ENCODE data around the gene HSFX1.
"Not testable (repeated sequence)": the region's sequence is repeated elsewhere in the genome, so short reads cannot be mapped to it uniquely, and the experiment has no call there.

The HSFX1 gene, protein sequence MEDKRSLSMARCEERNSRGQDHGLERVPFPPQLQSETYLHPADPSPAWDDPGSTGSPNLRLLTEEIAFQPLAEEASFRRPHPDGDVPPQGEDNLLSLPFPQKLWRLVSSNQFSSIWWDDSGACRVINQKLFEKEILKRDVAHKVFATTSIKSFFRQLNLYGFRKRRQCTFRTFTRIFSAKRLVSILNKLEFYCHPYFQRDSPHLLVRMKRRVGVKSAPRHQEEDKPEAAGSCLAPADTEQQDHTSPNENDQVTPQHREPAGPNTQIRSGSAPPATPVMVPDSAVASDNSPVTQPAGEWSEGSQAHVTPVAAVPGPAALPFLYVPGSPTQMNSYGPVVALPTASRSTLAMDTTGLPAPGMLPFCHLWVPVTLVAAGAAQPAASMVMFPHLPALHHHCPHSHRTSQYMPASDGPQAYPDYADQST

DNA sequence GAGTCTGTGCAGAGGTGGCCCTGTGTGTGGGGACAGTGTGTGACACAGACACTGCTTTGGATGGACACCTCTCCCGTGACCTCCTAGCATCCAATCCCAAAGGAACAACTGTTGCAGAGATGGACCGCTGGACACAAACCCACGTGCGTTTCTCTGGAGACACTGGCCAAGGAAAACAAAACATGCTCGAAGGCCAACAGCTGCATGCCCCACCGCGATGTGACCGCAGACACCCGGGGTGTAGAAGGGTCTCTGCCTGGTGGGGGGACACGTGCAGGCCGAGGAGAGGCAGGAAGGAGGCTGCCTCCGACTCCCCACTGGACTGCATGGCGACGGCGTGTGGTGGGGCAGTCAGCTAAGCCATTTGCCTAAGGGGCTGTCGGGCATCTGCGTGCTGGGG, at the start of gene HSFX1:
TSS of gene HSFX1 (plus strand) at position 301 of the 400 bp plus-strand sequence. CDS start 614 bp downstream, outside the sequence.
- not testable (repeated sequence) for DNase-seq

DNA sequence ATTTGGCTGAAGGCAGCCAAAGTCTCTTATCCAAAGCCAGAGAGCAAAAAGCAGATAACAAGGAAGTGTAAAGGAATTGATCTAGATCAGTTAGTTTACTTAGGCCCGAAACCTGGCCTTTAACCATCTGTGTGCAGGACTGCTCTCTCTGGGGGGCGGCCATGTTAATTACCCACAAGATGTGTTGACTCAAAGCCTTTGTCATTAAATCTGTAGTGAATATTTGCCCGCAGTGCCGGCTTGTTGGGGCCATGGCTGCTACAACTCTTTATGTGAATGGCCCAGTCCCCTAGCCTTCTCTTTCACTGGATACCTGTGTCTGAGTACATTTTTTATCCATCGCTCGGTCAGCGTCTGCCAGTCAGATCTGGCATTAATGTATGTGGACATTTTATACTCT, 46.6 kb upstream of the HSFX1 start:
- DNase-seq, result not testable (repeated sequence)

DNA sequence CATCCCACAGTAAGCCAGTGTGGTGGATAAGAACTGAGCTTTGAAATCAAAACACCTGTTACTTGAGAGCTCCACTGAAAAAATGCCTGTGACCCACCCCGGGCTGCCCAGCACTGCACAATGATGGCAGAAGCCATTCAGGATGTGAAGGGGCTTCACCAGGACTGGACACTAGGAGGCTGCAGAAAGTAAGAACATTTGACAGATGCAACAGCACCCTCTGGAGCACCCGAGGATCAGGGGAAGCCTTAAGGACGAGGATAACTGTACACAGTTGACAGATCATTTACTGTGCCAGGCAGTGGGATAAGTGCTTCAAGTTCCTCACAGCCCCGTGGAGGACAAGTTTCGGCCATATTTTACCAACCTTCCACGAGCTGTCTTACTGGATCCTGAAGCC, 31.6 kb upstream of the HSFX1 start:
- not testable (repeated sequence) for DNase-seq

DNA sequence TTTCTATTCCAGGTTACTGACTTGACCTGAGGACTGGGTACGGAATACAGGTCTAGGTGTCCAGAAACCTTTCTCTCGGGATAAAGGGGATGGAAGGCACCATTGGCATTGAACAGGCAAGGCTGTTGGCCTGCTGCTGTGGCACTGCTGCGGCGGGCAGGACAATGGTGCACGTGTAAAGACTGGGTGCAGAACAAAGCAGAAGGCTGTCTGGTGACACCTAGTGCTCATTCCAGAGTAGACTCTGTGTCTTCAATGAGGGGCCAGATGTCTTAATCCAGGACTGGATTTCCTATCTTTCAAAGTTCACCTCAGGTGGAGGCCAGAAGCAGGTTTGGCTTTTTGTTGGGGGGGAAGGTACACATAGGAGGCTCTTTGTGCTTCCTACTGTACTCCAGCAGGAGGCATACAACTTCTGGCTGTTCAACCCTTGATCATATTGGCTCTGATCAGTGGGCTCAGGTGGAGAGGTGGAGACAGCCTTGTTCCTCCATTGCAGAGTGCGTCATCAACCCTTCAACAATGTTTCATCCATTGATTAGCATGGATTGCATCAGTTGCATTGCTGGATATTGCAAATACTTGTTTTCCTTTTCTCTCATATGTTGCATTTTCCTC, 27.4 kb upstream of the HSFX1 start:
- not testable (repeated sequence) for DNase-seq

DNA sequence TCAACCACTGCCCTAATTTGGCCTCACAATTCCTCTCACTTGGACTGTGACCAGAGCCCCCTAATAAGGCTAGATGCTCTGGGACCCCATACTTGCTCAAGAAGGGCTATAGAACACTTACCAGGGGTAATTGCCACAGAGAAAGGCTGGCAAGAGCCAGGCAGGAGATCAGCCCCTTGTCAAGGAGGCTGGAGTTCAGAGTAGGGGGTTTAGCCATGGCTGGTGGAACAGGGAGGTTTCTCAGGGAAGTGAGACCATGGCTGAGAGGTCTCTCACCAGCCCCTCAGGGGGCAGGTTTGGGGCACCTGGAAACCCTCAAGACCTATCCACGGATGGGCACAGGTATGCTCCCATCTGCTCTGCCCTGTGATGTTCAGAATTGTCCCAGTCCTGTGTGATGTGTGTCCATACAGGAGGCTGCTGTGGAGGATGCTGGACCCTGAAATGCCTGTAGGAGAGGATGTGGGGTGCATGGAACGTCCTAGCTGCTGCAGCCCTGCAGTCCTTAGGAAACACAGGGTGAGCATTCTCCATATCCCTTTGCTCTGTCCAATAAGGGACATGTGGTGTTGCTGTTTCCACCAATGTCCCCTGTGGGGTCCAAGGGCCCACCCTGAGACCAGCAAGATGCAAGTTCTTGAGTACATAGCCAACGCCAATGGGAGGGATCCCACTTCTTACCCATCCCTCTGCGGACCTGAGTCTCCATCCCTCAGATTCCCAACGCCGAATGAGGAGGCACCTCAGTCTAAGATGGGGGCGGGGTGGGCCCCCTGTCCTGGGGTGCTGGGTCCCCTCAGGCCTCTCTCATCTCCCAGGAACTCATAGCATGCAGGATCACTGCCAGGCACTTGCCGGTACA, 16.4 kb upstream of the HSFX1 start:
- DNase-seq, result no peak

DNA sequence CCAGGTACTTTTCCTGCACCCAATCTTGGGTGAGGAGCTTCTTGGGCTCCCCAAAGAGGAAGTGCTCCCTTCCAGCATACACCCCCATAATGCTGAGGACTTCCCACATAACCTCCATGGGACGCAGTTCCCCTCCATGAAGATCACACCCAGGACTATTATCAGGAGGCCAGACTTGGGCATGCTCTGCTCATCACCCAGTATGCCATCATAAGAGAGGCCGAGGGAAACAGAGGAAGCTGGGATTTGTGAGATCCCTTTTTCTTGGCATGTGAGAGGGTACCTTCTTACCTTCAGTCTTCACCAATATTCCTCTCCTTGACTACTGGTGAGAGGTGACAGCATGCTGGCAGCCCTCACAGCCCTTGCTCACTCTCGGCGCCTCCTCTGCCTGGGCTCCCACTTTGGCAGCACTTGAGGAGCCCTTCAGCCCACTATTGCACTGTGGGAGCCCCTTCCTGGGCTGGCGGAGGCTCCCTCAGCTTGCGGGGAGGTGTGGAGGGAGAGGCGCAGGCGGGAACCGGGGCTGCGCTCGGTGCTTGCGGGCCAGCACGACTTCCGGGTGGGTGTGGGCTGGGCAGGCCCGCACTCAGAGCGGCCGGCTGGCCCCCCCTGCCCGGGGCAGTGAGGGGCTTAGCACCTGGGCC, 15.7 kb upstream of the HSFX1 start:
- DNase-seq, result no peak

DNA sequence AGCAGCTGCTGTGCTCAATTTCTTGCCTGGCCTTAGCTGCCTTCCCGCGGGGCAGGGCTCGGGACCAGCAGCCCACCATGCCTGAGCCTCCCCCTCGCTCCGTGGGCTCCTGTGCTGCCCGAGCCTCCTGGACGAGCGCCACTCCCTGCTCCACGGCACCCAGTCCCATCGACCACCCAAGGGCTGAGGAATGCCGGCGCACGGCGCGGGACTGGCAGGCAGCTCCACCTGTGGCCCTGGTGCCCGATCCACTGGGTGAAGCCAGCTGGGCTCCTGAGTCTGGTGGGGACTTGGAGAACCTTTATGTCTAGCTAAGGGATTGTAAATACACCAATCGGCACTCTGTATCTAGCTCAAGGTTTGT, 15.2 kb upstream of the HSFX1 start:
- DNase-seq, result not testable (repeated sequence)

DNA sequence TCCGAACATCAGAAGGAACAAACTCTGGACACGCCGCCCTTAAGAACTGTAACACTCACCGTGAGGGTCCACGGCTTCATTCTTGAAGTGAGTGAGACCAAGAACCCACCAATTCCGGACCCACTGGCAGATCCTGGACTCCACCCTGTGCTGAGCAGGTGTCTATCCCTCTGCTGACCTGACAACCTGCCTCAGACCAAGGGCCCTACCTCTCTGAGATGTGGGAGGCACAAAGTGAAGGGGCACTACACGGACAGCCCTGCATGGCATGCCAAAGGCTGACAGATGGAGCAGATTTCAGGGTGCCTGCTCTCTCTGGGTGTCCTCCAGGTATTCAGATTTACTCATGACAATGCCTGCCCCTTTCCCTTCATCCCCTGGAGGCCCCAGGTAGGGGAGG, 14.0 kb upstream of the HSFX1 start:
- DNase-seq, result no peak

DNA sequence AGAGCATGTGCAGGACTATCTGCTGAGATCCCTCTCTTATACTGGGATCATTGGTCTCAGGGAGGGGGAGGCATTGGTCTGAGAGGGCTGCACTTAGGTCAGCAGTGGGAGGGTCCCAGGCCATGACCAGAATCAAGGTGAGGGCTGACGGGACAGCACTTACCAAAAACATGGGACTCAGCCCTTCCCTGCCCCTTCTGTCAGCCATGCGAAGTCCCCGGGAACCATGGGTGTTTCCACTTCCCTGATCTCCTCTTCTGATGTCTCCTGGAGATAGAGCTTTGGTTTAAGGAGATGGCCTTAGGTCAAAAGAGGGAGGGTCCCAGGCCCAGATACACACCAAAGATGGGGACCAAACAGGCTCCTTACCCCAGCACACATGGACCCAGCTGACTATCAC, 12.9 kb upstream of the HSFX1 start:
- DNase-seq, result no peak

DNA sequence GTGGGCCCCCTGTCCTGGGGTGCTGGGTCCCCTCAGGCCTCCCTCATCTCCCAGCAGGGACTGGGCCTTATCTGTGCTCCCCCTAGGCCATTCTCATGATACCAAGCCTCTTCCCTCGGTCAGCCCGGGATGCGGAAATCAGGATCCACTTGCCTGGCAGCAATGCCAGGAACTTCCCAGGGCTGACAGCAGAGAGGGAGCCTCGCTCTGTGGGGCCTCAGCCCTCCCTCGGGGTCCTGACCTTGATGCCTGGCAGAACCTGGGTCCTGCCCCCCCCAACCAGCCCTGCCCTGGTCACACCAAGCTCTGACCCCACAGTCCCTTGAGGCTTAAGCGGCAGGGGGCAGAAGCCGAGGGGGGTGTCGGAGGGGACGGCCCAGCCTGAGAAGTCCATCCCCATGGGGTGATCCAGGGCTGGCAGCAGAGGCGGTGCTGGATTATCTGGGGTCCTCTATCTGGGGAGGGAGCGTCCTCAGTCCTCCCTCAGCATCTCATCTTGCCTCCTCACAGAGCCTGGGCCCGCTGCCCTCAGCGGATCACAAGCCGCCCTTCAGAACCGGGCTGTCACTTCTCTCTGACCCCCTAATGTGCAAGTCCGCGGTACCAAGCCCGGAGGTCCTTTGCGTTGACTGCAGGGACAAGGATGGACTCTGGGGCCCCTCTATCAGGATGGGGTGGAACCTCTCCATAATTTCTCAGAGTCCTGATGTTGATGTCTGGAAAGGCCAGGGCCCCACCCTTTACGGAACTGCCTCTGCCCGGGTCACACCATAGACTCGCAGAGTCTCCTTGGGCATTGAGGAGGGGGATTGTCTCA, 11.8 kb upstream of the HSFX1 start:
- DNase-seq, result not testable (repeated sequence)

DNA sequence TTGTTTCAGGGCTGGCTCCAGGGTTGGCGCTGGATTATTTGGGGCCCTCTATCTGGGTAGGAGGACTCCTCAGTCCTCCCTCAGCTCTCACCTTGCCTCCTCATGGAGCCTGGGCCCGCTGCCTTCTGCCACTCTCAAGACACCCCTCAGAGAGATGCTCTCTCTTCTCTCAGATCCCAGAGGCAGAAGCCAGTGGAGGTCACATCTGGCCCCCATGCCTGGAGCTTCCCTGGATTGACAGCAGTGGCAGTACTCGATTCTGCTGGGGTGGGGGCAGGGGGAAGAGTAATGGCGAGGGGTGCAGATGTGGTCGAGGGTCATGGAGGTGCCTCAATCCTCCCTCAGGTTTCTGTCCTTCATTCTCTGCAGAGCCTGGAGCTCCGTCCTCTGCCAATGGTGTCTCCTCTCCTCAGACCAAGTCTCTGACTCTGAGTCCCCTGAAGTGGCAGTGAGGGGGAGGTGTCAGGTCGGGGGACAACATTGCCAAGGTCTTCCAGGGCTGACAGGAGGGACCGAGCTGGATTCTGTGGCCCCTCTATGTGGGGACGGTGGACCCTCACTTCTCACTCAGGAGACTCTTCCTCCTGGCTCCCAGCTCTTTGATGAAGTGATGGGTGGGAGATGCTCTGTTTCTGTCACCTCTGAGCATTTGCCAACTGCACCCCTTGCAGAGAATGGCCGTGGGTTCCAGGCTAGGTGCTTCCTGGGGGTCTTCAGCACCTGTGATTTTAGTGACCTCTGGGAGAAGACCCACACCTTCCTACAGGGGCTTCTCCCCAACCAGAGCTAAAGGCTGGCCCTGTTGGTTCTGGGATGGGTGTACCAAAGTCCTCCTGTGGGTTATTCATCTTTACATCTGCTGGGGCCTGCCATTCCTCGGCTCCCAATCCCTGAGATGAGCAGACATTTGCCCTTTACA, 10.9 kb upstream of the HSFX1 start:
- no peak for DNase-seq

DNA sequence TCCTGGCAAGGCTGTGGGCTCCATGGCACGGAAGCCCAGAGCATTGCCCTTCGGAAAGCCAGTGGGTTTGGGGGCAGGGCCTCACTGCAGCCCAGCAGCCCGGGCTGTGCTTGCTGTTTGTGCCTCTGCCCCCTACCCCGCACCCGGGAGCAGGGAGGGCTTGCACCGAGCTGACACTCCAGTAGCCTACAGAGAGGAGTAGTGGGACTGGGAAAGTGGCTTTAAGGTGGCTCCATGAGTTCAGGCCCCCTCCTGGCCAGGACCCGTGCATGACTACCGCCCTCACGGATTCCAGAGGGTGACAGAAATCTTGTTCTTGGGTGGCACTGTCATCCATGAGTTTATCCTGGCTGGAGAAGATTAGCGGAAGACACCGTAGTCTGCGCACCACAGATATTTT, 3.5 kb upstream of the HSFX1 start:
- not testable (repeated sequence) for DNase-seq

DNA sequence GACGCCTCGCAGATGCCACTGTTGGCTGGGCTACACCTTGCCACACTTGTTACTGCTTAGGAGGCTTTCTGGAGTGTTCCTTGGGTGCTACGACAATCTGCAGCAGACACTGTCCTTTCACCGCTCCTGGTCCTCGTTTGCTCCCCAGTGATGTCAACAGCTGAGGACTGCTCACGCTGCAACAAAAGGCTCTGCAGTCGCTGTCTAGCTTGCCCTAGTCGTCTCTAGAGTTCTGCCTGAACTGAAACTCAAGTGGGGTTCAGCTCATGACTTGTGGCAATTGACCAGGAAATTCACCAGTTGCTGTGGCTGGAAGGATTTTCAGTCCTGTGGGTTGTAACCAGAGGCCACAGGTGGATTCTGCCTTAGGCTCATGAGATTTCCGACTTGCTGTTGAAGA, 842 bp upstream of the HSFX1 start:
- not testable (repeated sequence) for DNase-seq

DNA sequence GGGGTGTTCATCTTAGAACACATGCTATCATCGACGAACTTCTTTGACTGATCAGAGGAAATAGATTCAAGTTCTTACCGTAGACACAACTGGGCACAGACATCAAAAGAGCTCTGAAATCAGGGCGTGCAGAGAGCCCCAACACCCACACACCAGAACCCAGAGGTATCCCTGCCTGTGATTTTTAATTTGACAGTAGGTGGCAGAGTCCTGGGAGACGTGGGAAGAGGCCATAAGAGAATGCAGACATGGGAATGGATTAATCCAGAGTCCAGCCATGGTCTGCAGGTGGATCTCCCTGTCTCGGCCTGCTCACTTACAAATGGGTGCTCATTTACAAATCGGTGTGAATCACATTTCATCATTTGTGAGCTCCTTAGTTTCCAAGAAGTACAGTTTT, 4.1 kb downstream of the HSFX1 start:
- DNase-seq, result not testable (repeated sequence)

DNA sequence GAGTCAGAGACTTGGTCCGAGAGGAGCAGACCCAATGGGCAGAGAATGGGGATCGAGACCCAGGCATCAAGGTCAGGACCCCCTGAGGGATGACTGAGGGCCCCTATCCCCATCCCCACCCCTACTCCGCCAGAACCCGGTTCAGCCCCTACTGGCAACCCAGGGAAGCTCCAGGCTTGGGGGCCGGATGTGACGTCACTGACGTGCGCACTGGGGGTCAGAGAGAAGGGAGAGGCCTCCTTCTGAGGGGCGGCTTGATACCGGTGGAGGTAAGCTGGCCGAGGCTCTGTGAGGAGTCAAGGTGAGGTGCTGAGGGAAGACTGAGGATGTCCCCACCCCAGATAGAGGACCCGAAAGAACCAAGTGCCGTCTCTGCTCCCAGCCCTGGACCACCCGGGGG, 7.9 kb downstream of the HSFX1 start, which contains the start of gene MAGEA9:
TSS of gene MAGEA9 (plus strand) at position 204 of the 400 bp plus-strand sequence. CDS start 4,281 bp downstream, outside the sequence.
- DNase-seq, result not testable (repeated sequence)

DNA sequence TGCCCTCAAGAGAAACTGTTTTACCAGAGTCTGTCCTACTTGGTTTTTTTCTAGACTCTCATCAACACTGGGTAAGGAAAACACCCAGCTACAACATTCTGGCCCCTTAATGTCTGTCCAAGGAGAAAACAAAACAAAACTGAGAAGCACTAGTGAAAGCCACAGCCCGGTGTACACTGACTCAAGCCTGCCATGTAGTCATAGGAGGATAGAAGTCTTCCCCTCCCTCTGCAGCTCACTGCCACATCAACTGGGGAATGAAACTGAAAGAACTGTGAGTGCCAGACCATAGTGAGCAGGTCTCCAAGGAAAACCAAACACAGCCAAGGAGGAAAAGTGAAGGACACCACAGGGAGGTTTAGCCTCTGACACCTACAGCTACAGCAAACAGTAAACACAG, 21.7 kb downstream of the HSFX1 start:
- not testable (repeated sequence) for DNase-seq

DNA sequence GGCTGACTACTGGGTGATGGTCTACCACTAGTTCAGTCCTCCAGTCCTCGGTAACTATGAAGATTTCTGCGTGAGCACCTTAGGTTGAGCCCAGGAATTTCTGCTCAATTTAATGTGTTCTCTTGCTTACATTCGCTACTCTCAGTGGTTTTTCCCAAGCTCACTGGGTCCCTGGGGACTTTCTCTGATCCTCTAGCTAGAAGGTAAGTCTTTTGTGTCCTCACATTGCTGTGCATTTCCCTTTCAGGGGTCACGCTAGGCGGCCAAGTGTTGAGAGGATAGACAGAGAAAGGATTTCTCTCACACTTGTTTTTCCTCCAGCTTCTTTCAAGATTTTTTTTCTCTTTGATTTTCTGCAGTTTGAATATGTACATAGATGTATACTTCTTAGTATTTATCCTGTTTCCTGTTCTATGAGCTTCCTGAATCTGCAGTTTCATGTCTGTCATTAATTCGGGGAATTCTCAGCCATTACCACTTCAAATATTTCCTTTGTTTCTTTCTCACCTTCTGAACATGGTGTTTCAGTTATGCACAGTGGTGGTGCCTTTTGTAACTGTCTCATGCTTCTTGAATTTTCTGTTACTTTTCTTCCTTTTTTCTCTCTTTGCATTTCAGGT, 25.3 kb downstream of the HSFX1 start:
- no peak for DNase-seq

DNA sequence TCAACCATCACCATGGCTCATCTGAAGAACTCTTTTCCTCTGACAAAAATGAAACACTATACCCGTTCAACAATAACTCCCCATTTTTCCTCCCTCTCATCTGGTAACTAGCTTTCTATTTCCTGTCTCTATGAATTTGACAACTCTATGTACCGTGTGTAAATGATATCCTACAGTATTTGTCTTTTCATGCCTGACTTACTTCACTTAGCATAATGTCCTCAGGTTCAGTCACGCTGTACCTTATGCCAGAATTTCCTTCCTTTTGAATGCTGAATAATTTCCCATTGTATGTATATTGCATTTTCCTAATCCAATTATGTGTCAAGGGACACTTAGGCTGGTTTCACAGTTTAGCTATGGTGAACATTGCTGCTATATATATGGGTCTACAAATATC, 26.1 kb downstream of the HSFX1 start:
- DNase-seq, result no peak

DNA sequence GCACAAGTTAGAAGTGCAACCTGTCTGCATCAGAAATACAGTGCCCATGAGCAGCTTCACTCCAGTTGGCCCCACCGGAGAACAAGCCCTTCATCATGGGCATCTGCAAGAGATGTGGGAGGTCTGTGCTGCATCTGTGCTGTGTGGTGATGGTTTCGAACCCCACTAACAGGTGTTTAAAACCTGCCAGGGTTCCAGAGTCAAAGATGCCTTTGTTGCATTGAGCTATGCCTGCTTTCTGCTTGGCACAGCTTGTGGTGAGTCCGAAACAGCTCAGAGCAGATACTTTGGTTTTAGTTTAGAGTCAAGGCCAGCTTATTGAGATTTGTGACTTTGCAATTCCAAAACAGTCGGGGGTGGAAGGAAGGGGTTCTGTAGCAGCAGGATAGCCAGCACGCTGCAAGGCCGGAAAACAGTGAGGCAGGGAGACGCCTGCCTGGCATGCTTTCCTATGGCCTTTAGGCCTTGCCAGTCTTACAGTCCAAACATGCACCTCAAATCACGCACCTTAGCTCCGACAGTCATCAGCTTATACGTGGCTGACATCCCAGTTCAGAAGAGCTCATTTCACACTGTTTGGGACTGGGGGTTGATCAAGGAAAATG, 29.7 kb downstream of the HSFX1 start:
- no peak for DNase-seq

DNA sequence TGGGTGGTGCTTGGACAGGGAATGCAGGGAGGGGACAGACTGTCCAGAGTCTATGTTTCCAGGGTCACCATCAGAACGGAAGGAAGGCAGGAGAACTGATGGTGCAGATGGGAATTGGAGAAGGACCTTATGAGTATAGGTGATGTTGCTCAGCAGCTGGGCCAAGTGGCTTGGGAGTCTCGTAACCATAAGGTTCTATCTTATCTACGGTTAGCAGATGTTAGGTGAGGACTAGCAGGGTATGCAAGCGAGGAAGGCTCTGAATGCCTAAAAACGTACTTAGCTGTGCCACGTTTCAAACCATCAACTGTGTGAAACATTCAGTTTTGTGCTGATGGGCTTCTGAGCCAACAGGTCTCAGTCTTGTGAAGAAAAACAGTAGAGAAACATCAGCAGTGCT, 30.2 kb downstream of the HSFX1 start:
- no peak for DNase-seq
